ENCODE measurements around the gene HSPB7. TPM values are rescaled to one million over a fixed set of nuclear protein-coding genes. Genes with fewer than 3 reads are reported as not detected.

The HSPB7 gene
- total and polyA plus RNA-seq, 2 experiments from 2014 or later: 0.13 TPM; not detected in 1

- H3K9me2 ChIP-seq (ENCODE audit: insufficient read depth): no peaks in the 10 kb centered on the region
- no peaks in the 10 kb centered on the region for H4K20me1 ChIP-seq (replicated peaks; ENCODE audit: insufficient read depth)
- Mint-ChIP-seq H3K36me3 (ENCODE audit: low read depth) (no peaks in the 10 kb centered on the region), H3K4me3 (no peak overlapping the region), H3K27me3 (ENCODE audit: insufficient read depth, low read depth, poor library complexity) (peaks cover 23% of the 10 kb centered on the region), H3K9me3 (no peaks in the 10 kb centered on the region), H3K27ac (no peak overlapping the region), H3K4me1 (peaks cover 65% of the 10 kb centered on the region)
- no peaks in the 10 kb centered on the region for H3K27me3 ChIP-seq (ENCODE audit: insufficient read depth)
- H3K4me1 ChIP-seq (ENCODE audit: insufficient read depth): peaks cover 38% of the 10 kb centered on the region
- peak overlapping the region; percentile 64 for H3K4me2 ChIP-seq
- TF ChIP-seq EZH2phosphoT487 (IDR thresholded peaks at IDR 0.05; ENCODE audit: unreplicated experiment): no peak
- TF ChIP-seq POLR2AphosphoS5 (IDR thresholded peaks at IDR 0.05; ENCODE audit: low read depth): no peak
- TF ChIP-seq EZH2 (IDR thresholded peaks at IDR 0.05; ENCODE audit: low read depth, unreplicated experiment): no peak
- no peak for TF ChIP-seq ETS1 (IDR thresholded peaks at IDR 0.05)
- no peak for TF ChIP-seq NANOG (IDR thresholded peaks at IDR 0.05; ENCODE audit: borderline replicate concordance)
- TF ChIP-seq ZNF462 (CRISPR knock-in tag; IDR thresholded peaks at IDR 0.05): no peak
- no peak for TF ChIP-seq CTCF (conservative IDR thresholded peaks at IDR 0.05; ENCODE audit: low read depth in 2 of 2)
- no peak overlapping the region for H3K27ac ChIP-seq (ENCODE audit: low read depth)
- no peaks in the 10 kb centered on the region for H3K79me2 ChIP-seq (replicated peaks; ENCODE audit: insufficient read depth)
- peak; percentile 50 for DNase-seq (ENCODE audit: low spot score)
- peak; percentile 2 for ATAC-seq
- H2AFZ ChIP-seq: no peak overlapping the region
- no peak overlapping the region for H3K4me3 ChIP-seq
- no peaks in the 10 kb centered on the region; the same call in 1 of the 2 replicates for H3F3A ChIP-seq (replicated peaks; ENCODE audit: low read depth)
- H3K36me3 ChIP-seq (ENCODE audit: insufficient read depth): no peaks in the 10 kb centered on the region
Observed at GRCh38 chr1:16015960-16016901, 1.6 kb downstream of the HSPB7 start.
